ENCODE data around the gene DNAJC17. TPM values are rescaled to one million over a fixed set of nuclear protein-coding genes. Genes with fewer than 3 reads are reported as not detected.
A peak's percentile ranks its signal among the peaks of the same experiment; 100 is the strongest.

Gene DNAJC17
- total and polyA plus RNA-seq, 2 of the 13 experiments (the other 11 are each of a cell fraction or from before 2014, with no cell fraction given) = 22.2 to 26.5 TPM

- no TSS peak for BruUV-seq (replicated peaks)
- 4% methylated on average over 1 of the region's 1 CpG for WGBS (ENCODE audit: low lambda C conversion rate)
- peaks cover 33% of the 10 kb centered on the region for H3K4me1 ChIP-seq (ENCODE audit: insufficient read depth, low read length)
- POLR2A ChIA-PET = no interaction called here
- no peak overlapping the region for H3K4me3 ChIP-seq (replicated peaks in 1 of 3; ENCODE audit: insufficient read depth in 1 of 3, low read depth in 2 of 3, low read length in 3 of 3)
- H3K9me3 ChIP-seq (ENCODE audit: low read length) = no peaks in the 10 kb centered on the region
- no peaks in the 10 kb centered on the region; a peak in 1 of 5 replicates for H3K27me3 ChIP-seq (ENCODE audit: control insufficient read depth in 1 of 2, insufficient read depth in 2 of 2, low read length in 2 of 2)
- no peak overlapping the region for H3K9ac ChIP-seq (ENCODE audit: insufficient read depth, low read depth, low read length)
- no peaks in the 10 kb centered on the region for H4K20me1 ChIP-seq (ENCODE audit: insufficient read depth, low read length)
- in situ Hi-C loops (cut with HindIII; ENCODE audit: extremely low pct_ligation_motif_present, low pct_unique_long_range_greater_than_20kb) = no loop called here
- no peak overlapping the region for H2AFZ ChIP-seq (ENCODE audit: low read length)
- DNase-seq (ENCODE audit: low spot score) = no peak
- no peaks in the 10 kb centered on the region for H3K36me3 ChIP-seq (replicated peaks in 1 of 2; ENCODE audit: control insufficient read depth in 1 of 2, insufficient read depth in 2 of 2, low read length in 2 of 2)
- CTCF ChIA-PET (ENCODE audit: low intra/inter-chr PET ratio, low total read pairs) = no interaction called here
- no peak overlapping the region for H3K4me2 ChIP-seq (ENCODE audit: low read depth, low read length)
- TF ChIP-seq ZBTB1 (CRISPR knock-in tag; IDR thresholded peaks at IDR 0.05; ENCODE audit: borderline replicate concordance) (no peak), ZNF383 (CRISPR knock-in tag; IDR thresholded peaks at IDR 0.05; ENCODE audit: borderline replicate concordance) (no peak), ZMYM3 (CRISPR knock-in tag; IDR thresholded peaks at IDR 0.05) (0 out of 2 replicates have a peak, but pooled peaks have one; percentile 42)
- FAIRE-seq = no peak
- intact Hi-C loops (cut with micrococcal nuclease; ENCODE audit: unreplicated experiment) = no loop called here
- H3K79me2 ChIP-seq (ENCODE audit: insufficient read depth, low read length) = no peaks in the 10 kb centered on the region
- H3K27ac ChIP-seq (ENCODE audit: extremely low read length, insufficient read depth, low read length) = no peak overlapping the region
- ATAC-seq = no peak
Measured at GRCh38 chr15:40831861-40832260, 24.6 kb upstream of the DNAJC17 start.

GRCh38 chr15:40830884-40831283 lies 23.6 kb upstream of the DNAJC17 start:
- POLR2A ChIA-PET = no interaction called here
- no peak overlapping the region for H2AFZ ChIP-seq (ENCODE audit: low read length)
- no peaks in the 10 kb centered on the region; a peak in 1 of 5 replicates for H3K27me3 ChIP-seq (ENCODE audit: control insufficient read depth in 1 of 2, insufficient read depth in 2 of 2, low read length in 2 of 2)
- DNase-seq (ENCODE audit: low spot score) = no peak
- ATAC-seq = no peak
- no peaks in the 10 kb centered on the region for H4K20me1 ChIP-seq (ENCODE audit: insufficient read depth, low read length)
- no peak overlapping the region for H3K4me2 ChIP-seq (ENCODE audit: low read depth, low read length)
- TF ChIP-seq SATB2 (CRISPR knock-in tag; IDR thresholded peaks at IDR 0.05) (no peak), ZNF597 (CRISPR knock-in tag; IDR thresholded peaks at IDR 0.05) (no peak), FOXA3 (CRISPR knock-in tag; IDR thresholded peaks at IDR 0.05) (peak; percentile 37; the same call in 1 of the 2 replicates), GLI4 (CRISPR knock-in tag; IDR thresholded peaks at IDR 0.05; ENCODE audit: borderline replicate concordance) (no peak)
- TF ChIP-seq, protein P1, sequence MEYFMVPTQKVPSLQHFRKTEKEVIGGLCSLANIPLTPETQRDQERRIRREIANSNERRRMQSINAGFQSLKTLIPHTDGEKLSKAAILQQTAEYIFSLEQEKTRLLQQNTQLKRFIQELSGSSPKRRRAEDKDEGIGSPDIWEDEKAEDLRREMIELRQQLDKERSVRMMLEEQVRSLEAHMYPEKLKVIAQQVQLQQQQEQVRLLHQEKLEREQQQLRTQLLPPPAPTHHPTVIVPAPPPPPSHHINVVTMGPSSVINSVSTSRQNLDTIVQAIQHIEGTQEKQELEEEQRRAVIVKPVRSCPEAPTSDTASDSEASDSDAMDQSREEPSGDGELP (IDR thresholded peaks at IDR 0.05; ENCODE audit: borderline replicate concordance, low read depth) = peak; percentile 80
- H3K9me3 ChIP-seq (ENCODE audit: low read length) = no peaks in the 10 kb centered on the region
- H3K27ac ChIP-seq (ENCODE audit: extremely low read length, insufficient read depth, low read length) = no peak overlapping the region
- in situ Hi-C loops (cut with HindIII; ENCODE audit: extremely low pct_ligation_motif_present, low pct_unique_long_range_greater_than_20kb) (no loop called here), intact Hi-C loops (cut with micrococcal nuclease; ENCODE audit: unreplicated experiment) (no loop called here)
- H3K4me3 ChIP-seq (replicated peaks in 1 of 3; ENCODE audit: insufficient read depth in 1 of 3, low read depth in 2 of 3, low read length in 3 of 3) = no peak overlapping the region
- no peak for FAIRE-seq
- CTCF ChIA-PET (ENCODE audit: low intra/inter-chr PET ratio, low total read pairs) = no interaction called here
- peaks cover 42% of the 10 kb centered on the region for H3K4me1 ChIP-seq (ENCODE audit: insufficient read depth, low read length)
- no peak overlapping the region for H3K9ac ChIP-seq (ENCODE audit: insufficient read depth, low read depth, low read length)
- BruUV-seq (replicated peaks) = no TSS peak
- H3K79me2 ChIP-seq (ENCODE audit: insufficient read depth, low read length) = no peaks in the 10 kb centered on the region
- 30% methylated on average over 2 of the region's 2 CpGs for WGBS (ENCODE audit: low lambda C conversion rate)
- H3K36me3 ChIP-seq (replicated peaks in 1 of 2; ENCODE audit: control insufficient read depth in 1 of 2, insufficient read depth in 2 of 2, low read length in 2 of 2) = no peaks in the 10 kb centered on the region

Data from HepG2 (cell line).